ENCODE measurements around the gene MRAP. TPM values are rescaled to one million over a fixed set of nuclear protein-coding genes. Genes with fewer than 3 reads are reported as not detected.
"Not testable (repeated sequence)": the region's sequence is repeated elsewhere in the genome, so short reads cannot be mapped to it uniquely, and the experiment has no call there.

Gene MRAP
- total RNA-seq, 1 donor from 2014 or later: not detected

DNA sequence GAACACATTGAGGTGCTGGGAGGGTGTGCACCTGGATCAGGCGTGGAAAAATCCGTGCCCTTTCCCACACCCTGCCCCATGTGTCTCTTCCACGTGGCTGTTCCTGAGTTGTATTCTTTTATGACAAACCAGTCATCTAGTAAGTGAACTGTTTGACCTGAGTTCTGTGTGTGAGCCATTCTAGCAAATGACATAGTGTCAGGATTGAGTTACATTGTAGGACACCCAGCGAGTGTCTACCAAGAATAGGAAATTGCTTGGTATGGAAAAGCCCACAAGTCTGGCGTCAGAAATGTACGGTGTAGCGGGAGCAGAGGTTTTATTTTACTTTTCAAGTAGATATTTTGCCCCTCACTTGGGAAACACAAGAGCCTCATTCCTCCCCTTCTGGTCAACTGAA is 1.2 kb upstream of the MRAP start:
- intact Hi-C loops (cut with DNase I): no loop called here
- DNase-seq (ENCODE audit: low spot score): no peak

DNA sequence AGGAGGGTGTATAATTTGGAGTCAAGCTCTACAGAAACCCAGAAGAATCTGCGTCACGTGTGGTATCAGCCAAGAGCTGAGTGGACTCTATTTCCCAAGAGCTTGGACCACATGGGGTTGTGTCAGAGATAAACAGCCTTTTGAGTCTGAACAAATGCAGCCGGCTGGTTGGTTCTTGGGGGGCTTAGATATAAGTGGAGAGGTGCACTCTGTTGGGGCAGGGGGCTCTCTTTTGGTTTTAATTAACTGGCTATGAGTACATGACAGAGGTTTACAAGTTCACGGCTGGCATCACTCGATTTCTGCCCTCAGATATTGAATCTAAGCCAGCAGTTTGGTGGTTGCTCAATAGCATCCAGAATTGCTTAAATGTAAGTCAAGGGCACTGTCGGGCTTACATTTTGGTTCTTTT is 501 bp upstream of the MRAP start:
- DNase-seq (ENCODE audit: low spot score): no peak
- intact Hi-C loops (cut with DNase I): no loop called here

DNA sequence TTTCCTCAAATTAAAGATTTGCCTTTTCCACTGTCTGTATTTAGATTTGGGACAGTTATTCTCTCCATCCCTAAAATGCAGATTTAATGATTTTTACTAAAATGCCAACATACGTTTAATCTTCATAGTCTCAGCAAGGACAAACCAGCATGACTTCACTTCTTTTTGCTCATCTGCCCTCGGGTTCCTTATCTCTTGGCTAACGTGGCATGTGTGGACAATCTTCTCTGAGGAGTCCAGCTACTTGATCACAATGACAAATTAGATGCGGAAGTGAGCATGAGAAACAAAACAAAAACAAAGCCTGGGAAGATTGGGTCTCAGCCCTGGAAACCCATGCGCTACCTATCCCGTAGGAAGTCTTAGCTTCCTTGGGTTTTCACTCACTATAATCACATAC is 1.0 kb downstream of the MRAP start:
- intact Hi-C loops (cut with DNase I): no loop called here
- no peak for DNase-seq (ENCODE audit: low spot score)

DNA sequence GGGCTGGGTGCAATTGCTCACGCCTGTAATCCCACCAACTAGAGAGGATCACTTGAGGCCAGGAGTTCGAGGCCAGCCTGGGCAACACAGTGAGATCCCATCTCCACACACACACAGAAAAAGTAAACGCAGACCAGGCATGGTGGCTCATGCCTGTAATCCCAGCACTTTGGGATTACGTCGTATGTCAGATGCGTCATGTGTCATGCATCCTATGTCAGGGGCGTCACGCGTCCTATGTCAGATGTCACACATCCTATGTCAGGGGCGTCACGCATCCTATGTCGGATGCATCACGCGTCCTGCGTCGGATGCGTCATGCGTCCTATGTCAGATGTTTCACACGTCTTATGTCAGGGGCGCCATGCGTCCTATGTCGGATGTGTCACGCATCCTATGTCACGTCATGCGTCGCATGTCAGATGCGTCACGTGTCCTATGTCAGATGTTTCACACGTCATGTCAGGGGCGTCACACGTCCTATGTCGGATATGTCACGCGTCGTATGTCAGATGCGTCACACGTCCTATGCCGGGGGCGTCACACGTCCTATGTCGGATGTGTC is 1.5 kb downstream of the MRAP start:
- intact Hi-C loops (cut with DNase I): no loop called here
- no peak for DNase-seq (ENCODE audit: low spot score)

DNA sequence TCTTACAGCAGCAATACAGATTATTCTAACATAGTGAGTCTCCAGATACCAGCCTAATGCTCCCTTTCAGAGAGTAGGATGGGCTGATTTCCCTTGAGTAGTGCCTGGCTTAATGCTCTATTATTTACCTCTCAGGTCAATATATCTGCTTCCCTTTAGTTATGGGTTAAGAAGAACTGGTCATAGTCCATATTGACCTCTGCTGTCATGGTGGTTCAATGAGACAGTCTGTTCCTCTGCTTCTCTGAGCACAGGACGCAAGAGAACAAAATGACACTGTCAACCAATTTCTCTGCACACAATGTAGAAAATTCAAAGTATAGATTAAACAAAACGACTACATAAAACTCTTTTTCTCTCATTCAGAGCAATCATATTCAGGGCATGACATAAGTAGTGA is 2.9 kb downstream of the MRAP start:
- intact Hi-C loops (cut with DNase I): no loop called here
- no peak for DNase-seq (ENCODE audit: low spot score)

DNA sequence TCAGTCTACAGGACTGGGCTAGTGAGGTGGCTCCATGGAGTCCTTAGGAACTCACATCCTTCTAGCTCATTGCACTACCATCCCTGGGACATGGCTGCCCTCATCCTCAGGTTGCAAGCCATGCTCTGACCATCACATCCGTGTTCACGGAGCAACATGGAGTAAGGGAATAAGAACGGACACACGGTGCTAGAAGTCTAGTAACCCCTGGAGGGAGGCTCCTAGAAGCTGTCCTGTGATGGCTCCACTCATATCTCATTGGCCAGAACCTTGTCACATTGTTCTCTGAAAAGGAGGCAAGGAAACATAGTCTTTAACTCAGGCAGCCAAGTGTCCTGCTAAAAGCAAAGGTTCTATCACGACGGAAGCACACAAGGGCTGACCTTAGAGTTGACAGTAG is 3.9 kb downstream of the MRAP start:
- intact Hi-C loops (cut with DNase I): no loop called here
- DNase-seq (ENCODE audit: low spot score): no peak

DNA sequence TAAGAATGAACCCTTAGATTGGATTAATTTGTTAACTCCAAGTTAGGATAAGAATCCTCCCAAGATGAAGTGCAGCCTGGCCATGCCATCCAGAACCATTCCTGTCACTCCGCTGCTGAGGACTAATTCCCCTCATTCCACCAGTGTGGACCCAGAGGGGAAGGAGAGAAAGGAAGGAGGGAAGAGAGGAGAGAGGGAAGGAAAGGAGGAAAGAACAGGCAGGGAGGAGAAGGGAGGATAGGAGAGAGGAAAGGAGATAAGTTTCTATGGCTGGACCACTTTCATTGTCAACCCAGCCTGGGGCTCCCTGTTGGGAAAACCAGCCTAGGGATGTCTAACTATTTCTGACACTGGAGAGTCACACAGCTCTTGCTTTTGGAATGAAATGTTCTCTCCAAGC is 4.7 kb downstream of the MRAP start:
- intact Hi-C loops (cut with DNase I): no loop called here
- DNase-seq (ENCODE audit: low spot score): no peak

DNA sequence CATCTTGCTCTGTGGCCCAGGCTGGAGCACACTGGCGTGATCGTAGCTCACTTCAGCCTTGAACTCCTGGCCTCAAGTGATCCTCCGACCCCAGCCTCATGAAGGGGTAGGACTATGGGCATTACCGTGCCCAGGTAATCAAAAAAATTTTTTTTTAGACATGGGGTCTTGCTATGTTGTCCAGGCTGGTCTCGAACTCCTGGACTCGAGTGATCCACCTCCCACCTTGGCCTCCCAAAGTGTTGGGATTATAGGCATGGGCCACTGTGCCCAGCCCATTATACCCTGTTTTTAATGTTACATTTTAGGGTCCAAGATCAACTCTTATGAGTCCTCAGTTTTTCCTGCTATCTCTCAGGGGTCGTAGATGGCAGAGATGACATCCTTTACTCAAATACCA is 6.3 kb downstream of the MRAP start:
- DNase-seq (ENCODE audit: low spot score): no peak
- intact Hi-C loops (cut with DNase I): no loop called here

DNA sequence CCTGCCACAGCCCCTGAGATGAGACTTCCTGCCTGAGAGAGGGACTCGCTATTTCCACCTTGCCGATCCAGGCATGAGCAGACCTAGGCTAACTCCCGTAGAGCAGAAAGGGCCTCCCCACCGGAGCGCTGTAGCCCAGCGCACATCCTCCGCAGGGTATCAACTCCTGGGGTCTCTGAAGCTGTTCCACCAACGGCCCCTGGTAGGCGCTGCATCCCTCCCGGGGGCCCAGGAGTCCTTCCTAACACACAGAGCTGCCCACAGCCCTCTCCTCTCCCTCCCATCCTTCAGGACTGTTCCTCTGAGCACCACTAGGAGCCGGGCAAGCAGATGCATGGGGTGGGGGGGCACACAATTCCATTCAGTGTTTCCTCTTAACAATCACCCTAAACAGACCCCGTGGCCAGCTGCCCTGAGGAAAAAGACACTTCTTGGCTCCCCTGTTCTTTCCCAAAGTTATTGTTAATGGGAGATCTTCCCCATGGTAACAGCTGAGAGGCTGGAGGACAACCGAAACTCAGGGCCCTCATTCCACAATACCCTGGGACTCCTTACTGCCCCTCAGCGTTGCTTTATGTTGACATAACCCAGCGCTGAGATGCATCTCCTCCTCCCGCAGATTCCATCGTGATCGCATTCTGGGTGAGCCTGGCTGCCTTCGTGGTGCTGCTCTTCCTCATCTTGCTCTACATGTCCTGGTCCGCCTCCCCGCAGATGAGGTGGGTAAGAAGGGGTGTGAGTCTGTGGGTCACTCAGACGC is 7.5 kb downstream of the MRAP start:
- intact Hi-C loops (cut with DNase I): no loop called here
- DNase-seq (ENCODE audit: low spot score): no peak

DNA sequence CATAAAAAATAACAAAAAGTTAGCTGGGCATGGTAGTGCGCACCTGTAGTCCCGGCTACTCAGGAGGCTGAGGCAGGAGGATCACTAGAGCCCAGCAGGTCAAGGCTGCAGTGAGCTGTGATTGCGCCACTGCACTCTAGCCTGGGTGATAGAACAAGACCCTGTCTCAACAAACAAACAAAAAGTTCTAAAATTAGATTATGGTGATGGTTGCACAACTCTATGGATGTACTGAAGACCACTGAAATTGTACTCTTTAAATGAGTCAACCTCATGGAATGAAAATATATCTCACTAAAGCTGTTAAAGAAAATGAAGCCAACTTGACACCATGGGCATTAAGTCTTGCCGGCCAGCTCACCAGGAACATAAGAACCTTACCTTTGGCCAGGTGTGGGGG is 9.1 kb downstream of the MRAP start:
- intact Hi-C loops (cut with DNase I): no loop called here
- DNase-seq (ENCODE audit: low spot score): no peak

DNA sequence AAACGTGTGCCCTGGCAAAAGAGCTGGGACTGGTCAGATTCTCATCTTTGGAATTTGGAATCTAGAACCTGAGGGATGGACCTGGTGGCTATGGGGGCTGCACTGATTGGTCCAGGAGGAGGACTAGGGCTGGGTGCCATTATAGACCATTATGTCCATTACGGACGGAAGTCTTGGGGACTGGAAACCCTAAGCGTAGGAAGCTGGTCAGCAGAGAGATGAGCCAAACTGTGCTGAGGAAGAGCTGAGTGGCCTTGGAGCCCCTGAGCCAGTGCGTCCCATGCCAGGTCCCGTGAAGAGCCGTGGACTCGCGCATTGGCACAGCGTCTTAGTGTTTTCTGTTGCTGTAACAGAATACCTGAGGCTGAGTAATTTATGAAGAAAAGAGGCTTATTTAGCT is 10.0 kb downstream of the MRAP start:
- intact Hi-C loops (cut with DNase I): no loop called here

DNA sequence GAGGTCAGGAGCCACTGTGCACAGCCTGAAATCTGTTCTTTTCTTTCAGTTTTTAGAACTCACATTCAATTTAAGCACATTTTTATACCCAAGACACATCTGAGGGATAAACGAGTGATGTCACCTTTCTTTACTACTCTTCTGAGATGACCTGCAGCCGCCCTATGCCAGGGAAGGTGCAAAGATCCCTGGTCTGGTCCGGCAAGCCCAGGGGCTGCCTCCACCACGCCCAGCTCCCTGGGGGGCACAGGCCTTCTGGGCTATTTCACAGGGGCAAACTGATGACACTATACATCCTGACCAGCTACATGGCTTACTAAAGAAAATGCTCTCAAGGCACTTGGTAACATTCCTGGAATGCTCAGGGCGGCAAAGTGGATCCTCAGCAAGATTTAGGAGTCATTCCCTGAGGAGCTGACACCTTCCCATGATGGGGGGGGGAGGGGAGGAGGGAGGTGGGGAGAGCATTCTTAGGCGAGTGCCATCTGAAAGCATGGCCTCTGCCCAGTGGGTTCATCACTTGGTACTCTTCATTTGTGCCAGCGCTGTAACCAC is 11.3 kb downstream of the MRAP start:
- DNase-seq (ENCODE audit: low spot score): no peak
- intact Hi-C loops (cut with DNase I): no loop called here

More for the DNA sequence above, 10.0 kb downstream of the MRAP start:
- no peak for DNase-seq (ENCODE audit: low spot score)

DNA sequence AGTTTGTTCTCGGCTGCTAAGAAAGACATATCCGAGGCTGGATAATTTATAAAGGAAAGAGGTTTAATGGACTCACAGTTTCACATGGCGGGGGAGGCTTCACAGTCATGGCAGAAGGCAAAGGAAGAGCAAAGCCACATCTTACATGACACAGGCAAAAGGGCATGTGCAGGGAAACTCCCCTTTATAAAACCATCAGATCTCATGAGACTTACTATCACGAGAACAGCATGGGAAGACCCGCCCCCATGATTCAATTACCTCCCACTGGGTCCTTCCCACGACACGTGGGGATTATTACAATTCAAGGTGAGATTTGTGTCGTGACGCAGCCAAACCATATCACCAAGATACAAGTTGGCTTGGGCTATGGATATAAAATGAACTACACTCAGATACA is 12.3 kb downstream of the MRAP start:
- intact Hi-C loops (cut with DNase I); DNase-seq (ENCODE audit: low spot score): not testable (repeated sequence)

DNA sequence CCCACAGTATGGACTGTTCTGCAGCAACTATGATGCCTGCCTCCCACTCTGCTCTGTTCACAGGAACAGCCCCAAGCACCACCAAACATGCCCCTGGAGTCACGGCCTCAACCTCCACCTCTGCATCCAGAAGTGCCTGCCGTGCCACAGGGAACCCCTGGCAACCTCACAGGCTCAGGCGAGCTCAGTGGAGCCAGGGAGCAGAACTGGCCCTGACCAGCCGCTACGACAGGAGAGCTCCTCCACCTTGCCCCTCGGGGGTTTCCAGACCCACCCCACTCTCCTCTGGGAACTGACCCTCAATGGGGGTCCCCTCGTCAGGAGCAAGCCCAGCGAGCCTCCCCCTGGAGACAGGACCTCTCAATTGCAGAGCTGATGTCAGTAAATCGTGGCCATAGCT is 13.0 kb downstream of the MRAP start:
- intact Hi-C loops (cut with DNase I): no loop called here
- DNase-seq (ENCODE audit: low spot score): no peak

DNA sequence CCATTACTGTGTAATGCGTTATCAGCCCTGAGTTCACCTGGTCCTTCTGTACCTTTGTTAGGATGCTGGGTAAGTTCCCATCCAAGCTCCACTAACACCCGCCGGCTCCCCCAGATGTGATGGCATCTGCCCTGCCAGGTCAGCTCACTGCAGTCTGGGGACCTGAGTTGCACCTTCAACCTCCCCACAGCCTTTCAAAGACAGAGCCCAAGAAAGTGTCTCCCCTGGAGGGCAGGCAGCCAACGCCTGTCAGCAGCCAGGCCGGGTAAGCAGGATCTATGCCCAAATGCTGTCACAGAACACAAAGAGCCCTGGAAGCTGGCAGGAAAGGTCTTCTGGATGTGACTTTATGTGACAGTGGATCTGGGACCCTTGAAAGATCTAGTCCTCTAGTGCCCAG is 13.7 kb downstream of the MRAP start:
- DNase-seq (ENCODE audit: low spot score): no peak
- intact Hi-C loops (cut with DNase I): no loop called here

DNA sequence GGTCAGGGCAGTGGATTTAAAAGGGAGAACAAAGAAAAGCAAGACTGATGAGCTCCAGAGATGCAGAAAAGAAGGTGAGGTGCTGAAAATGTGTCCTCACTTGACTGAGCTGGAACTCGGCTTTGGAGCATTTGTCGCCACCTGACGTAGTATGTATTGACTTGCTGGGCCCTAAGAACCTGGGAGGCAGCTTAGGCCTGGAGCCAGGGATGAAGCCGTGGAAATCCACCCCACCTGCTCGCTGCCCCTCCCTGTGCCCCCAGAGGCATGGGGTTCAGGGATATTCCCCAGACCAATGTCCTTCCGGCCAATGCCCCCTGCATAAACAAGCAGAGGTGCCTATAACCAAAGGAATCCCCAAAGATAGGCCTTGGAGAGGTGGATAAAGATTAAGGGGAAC is 14.3 kb downstream of the MRAP start:
- intact Hi-C loops (cut with DNase I): no loop called here
- DNase-seq (ENCODE audit: low spot score): no peak

DNA sequence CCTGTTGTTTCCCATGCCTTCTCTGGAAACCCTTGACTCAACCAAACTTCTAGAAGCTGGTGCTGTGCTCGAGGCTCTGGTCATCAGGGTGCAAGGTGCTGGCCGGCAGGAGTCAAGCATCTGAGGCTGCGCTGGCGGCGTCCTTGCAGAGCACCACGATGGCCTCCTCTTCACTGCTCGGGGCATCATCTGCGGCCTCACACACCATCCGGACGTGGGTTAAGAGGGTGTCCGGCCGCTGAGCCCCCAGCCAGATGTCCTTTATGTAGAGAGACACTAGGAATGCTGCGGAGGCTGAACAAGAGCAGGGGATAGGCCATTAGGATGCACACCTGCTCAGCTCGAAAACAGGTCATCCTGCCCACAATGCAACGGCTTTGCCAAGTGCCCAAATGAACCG is 16.2 kb downstream of the MRAP start:
- intact Hi-C loops (cut with DNase I): no loop called here
- DNase-seq (ENCODE audit: low spot score): no peak

DNA sequence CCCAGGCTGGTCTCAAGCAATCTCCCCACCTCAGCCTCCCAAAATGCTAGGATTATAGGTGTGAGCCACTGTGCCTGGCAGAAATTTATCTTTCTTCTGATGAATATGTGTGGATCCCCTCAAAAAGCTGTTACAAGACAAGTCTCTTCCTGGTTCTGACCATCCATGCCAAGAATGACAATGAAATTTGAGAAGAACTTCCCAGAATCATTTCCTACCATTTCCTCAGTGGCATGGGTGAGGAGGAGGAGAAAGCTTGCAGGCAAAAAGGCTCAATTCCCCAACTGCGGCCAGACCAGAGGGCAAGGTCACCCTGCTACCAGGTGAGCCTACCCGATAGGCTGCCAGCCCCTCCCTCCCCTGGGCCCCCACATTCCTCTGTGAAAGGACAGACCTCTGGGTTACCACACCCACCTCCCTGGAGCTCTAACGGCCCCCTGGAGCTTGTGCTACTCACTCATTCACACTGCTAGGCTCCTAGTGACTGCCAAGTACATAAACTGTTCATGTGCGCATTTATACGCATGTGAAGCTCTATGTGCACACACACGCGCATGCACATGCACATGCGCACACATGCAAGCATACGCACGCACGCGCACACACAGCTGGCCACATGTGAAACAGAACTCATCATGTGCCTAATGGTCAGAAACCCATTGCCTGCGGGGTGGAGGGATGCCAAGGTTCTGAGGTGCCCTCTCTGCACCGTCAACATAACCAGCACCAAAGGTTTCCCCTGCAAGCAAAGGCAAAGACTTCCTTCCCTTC is 17.0 kb downstream of the MRAP start:
- no peak for DNase-seq (ENCODE audit: low spot score)
- intact Hi-C loops (cut with DNase I): no loop called here

DNA sequence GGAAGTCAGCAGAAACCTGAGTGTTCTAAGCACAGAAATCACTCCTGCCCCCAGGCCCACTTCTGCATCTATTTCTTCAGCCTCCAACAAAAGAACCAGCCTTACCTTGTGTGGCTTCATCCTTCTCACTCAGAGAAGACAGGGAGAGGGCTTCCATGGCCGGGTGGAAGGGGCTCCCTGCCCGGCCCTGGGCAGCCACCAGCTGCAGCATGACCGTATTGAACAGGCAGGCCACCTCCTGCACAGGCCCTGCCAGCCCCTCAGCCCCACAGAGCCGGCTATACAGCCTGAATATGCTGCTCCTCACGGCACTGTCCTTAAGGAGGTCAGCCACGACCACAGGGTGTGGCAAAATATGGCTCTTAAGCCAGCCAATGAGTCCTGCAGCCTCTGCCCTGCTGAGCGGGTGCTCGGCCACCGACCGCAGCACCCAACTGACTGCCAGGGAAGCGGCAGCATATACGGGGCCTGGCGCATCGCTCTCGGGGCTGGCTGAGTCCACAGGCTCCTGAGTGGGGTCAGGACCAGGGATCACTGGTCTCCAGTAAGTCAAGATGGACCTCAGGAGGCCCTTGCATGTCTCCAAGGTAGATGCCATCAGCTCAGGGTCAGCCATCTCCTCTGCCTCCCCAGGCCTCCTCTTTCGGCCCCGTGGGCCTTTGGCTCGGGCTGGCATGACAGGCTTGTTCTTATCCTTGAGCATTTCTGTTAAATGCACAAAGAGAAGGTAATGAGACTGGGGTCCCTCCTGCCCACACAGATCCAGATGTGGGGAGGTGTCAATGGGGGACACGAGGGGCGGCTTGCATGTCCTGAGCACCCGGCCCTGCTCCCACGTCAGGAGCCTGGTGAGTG is 17.9 kb downstream of the MRAP start:
- DNase-seq (ENCODE audit: low spot score): no peak
- intact Hi-C loops (cut with DNase I): no loop called here

DNA sequence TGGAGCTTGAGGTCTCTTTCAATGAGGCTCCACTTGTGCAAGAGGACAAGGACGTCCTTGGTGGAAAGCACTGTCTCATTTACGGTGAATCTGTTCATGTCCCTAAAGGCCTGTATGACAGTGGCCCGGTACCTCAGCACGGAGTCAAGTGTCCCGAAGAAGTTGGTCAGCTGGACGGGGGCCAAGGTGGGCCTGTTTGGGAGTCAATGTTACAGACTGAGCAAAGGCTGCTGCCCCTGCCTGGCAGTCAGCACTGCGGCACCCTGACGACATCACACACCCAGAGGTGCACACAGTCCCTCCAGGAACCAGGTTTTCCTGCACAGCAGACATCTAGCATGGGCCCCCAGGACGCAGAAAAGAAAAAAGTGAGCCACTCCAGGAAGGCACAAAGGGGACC is 19.1 kb downstream of the MRAP start:
- DNase-seq (ENCODE audit: low spot score): no peak
- intact Hi-C loops (cut with DNase I): no loop called here
